NT2/D1 (cell line): ENCODE data around the gene METTL25B.

ENCODE experiments used
- DNase-seq: peaks from one replicate; pipeline ENCODE4 v3.0.0-alpha.2; 2011; ENCODE audit warnings: low read depth, low spot score
- H3K27me3 ChIP-seq: 2 replicates; pipeline ENCODE4 v1.6.0; 2011; ENCODE audit warnings: mild to moderate bottlenecking; ENCODE audit not compliant: insufficient read length, insufficient read depth
- H3K36me3 ChIP-seq: 2 replicates; pipeline ENCODE4 v1.6.1; 2011; ENCODE audit warnings: mild to moderate bottlenecking, low read length, mixed read lengths; ENCODE audit not compliant: insufficient read depth, insufficient read length
- H3K4me1 ChIP-seq: 2 replicates; pipeline ENCODE4 v1.5.1; 2011; ENCODE audit not compliant: insufficient read depth, insufficient read length
- H3K4me3 ChIP-seq: 2 replicates; pipeline ENCODE4 v1.5.1; 2011; ENCODE audit warnings: low read depth; ENCODE audit not compliant: insufficient read length
- H3K9ac ChIP-seq: 2 replicates; pipeline ENCODE4 v1.6.0; 2011; ENCODE audit warnings: low read depth; ENCODE audit not compliant: insufficient read length
- H3K9me3 ChIP-seq: 2 replicates; pipeline ENCODE4 v1.5.1; 2011; ENCODE audit warnings: mild to moderate bottlenecking, low read length; ENCODE audit not compliant: insufficient read depth
- SUZ12 ChIP-seq: IDR thresholded peaks from 2 replicates; pipeline ENCODE4 v1.6.1; 2011; ENCODE audit not compliant: insufficient read length, insufficient read depth; ENCODE audit errors: extremely low read depth
- YY1 ChIP-seq: IDR thresholded peaks from 2 replicates; pipeline ENCODE4 v1.6.1; 2011; ENCODE audit not compliant: insufficient read length, insufficient read depth
- ZNF274 ChIP-seq: IDR thresholded peaks from 2 replicates; pipeline ENCODE4 v1.6.1; 2011; ENCODE audit warnings: mild to moderate bottlenecking, low read depth, low read length

Gene METTL25B

DNA sequence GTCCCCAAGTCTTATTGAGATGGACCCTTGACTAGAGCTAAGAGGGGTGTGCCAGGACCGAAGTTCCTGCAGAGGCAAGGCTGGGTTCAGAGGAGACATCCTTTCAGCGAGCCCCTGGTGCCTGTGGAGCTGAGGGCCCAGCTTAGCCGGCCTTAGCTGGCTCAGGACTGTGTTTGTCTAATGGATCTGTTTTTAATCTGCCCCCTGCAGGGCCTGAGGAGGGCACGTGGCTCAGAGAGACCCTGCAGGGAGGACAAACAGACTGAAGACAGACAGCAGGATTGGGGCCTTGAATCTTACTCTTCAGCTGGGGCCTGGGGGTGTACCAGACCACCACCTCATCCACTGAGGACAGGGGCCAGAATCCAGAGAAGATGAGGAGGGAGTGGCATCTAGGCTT, 24.5 kb upstream of the METTL25B start:
- no peaks in the 10 kb centered on the region; the same call in 1 of the 2 replicates for H3K9me3 ChIP-seq
- H3K9ac ChIP-seq, result peak overlapping the region; percentile 96
- H3K4me3 ChIP-seq, result peak overlapping the region; percentile 91
- H3K36me3 ChIP-seq, result peaks cover 50% of the 10 kb centered on the region
- TF ChIP-seq YY1, result no peak
- TF ChIP-seq SUZ12, result no peak
- TF ChIP-seq ZNF274, result no peak
- H3K4me1 ChIP-seq, result peaks cover 24% of the 10 kb centered on the region
- no peak for DNase-seq
- H3K27me3 ChIP-seq, result no peaks in the 10 kb centered on the region

- no peak for DNase-seq
- Histone ChIP-seq H3K36me3 (peaks cover 45% of the 10 kb centered on the region), H3K27me3 (no peaks in the 10 kb centered on the region), H3K4me1 (peaks cover 29% of the 10 kb centered on the region), H3K9ac (peak overlapping the region; percentile 96), H3K9me3 (no peaks in the 10 kb centered on the region; the same call in 1 of the 2 replicates), H3K4me3 (peak overlapping the region; percentile 91)
- no peak for TF ChIP-seq SUZ12
- TF ChIP-seq ZNF274, result no peak
- no peak for TF ChIP-seq YY1
Observed at GRCh38 chr1:156704166-156704711, 24.0 kb upstream of the METTL25B start.

GRCh38 chr1:156704930-156705320, 23.3 kb upstream of the METTL25B start:
- peak overlapping the region; percentile 96 for H3K9ac ChIP-seq
- H3K4me3 ChIP-seq, result peak overlapping the region; percentile 91
- no peak for TF ChIP-seq ZNF274
- TF ChIP-seq YY1, result no peak
- no peak for TF ChIP-seq SUZ12
- no peaks in the 10 kb centered on the region for H3K27me3 ChIP-seq
- peaks cover 39% of the 10 kb centered on the region for H3K36me3 ChIP-seq
- peaks cover 36% of the 10 kb centered on the region for H3K4me1 ChIP-seq
- DNase-seq, result no peak
- no peaks in the 10 kb centered on the region; the same call in 1 of the 2 replicates for H3K9me3 ChIP-seq

GRCh38 chr1:156705321-156705917, 22.9 kb upstream of the METTL25B start, which contains the start of gene CRABP2:
CRABP2 (minus strand) TSS chr1:156705583; CDS start chr1:156705446, 137 bp downstream.
- H3K27me3 ChIP-seq, result no peaks in the 10 kb centered on the region
- H3K9me3 ChIP-seq, result no peaks in the 10 kb centered on the region
- TF ChIP-seq YY1, result no peak
- DNase-seq, result no peak
- H3K9ac ChIP-seq, result peak within 1 kb of the TSS; percentile 96
- H3K4me3 ChIP-seq, result peak within 1 kb of the TSS; percentile 91
- peaks cover 34% of the 10 kb centered on the region for H3K36me3 ChIP-seq
- H3K4me1 ChIP-seq, result peaks cover 40% of the 10 kb centered on the region

- peak overlapping the region; percentile 96 for H3K9ac ChIP-seq
- H3K4me3 ChIP-seq, result peak overlapping the region; percentile 91
- peaks cover 40% of the 10 kb centered on the region for H3K4me1 ChIP-seq
- H3K27me3 ChIP-seq, result no peaks in the 10 kb centered on the region
- TF ChIP-seq SUZ12, result no peak
- TF ChIP-seq YY1, result no peak
- TF ChIP-seq ZNF274, result no peak
- H3K9me3 ChIP-seq, result no peaks in the 10 kb centered on the region
- H3K36me3 ChIP-seq, result peaks cover 27% of the 10 kb centered on the region
- peak; percentile 93 for DNase-seq
Observed at GRCh38 chr1:156705918-156706656, 22.2 kb upstream of the METTL25B start.

GRCh38 chr1:156706657-156707416, 21.4 kb upstream of the METTL25B start:
- peak overlapping the region; percentile 91 for H3K4me3 ChIP-seq
- H3K4me1 ChIP-seq, result peaks cover 37% of the 10 kb centered on the region
- peaks cover 19% of the 10 kb centered on the region for H3K36me3 ChIP-seq
- H3K27me3 ChIP-seq, result no peaks in the 10 kb centered on the region
- no peak for DNase-seq
- no peaks in the 10 kb centered on the region for H3K9me3 ChIP-seq
- H3K9ac ChIP-seq, result peak overlapping the region; percentile 96
- TF ChIP-seq SUZ12 (no peak), ZNF274 (no peak), YY1 (no peak)
